CD1c-positive myeloid dendritic cell (primary cell): ENCODE measurements around the gene TSPAN11.
"Not testable (repeated sequence)": the region's sequence is repeated elsewhere in the genome, so short reads cannot be mapped to it uniquely, and the experiment has no call there.

Experiments used
- DNase-seq: peaks from one replicate; pipeline ENCODE4 v3.0.0-alpha.2; 2016; ENCODE audit errors: extremely low spot score

TSPAN11 gene

DNA sequence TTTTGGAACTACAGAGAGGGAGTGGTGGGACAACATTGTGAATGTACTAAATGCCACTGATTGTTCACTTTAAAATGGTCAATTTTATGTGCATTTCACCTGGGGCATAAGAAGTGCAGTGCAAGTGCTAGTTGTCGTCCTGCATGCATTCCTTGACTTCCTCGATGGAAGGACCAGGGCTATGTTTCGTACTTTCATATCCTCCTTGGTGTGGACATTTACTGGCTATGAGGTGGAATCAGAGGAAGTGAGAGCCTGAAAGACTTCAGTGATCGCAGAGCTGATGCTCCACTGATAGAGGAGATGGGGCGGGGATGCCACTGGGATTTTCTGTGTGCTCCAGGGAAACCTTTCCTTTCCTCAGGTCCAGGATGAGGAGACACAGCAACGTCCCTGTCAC, 93.0 kb downstream of the TSPAN11 start:
- DNase-seq, result peak; percentile 38

DNA sequence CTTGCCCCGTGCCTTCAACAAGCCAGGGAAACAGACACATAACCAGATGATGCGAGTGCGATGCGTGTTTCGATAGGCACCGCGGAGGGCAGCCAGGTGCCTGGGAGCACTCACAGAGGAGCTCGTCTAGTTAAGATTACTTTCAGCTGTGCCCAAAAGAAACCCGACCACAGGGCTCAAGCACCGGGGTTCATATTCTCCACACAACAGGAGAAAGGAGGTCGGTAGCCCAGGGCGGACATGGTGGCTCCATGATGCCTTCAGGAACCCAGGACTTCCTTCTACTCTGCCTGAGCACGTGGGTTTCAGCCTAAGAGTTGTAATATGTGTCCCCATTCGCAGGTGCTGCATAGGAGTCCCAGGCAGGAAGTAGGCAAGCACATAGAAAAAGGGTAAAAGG, 93.4 kb downstream of the TSPAN11 start:
- DNase-seq, result no peak

DNA sequence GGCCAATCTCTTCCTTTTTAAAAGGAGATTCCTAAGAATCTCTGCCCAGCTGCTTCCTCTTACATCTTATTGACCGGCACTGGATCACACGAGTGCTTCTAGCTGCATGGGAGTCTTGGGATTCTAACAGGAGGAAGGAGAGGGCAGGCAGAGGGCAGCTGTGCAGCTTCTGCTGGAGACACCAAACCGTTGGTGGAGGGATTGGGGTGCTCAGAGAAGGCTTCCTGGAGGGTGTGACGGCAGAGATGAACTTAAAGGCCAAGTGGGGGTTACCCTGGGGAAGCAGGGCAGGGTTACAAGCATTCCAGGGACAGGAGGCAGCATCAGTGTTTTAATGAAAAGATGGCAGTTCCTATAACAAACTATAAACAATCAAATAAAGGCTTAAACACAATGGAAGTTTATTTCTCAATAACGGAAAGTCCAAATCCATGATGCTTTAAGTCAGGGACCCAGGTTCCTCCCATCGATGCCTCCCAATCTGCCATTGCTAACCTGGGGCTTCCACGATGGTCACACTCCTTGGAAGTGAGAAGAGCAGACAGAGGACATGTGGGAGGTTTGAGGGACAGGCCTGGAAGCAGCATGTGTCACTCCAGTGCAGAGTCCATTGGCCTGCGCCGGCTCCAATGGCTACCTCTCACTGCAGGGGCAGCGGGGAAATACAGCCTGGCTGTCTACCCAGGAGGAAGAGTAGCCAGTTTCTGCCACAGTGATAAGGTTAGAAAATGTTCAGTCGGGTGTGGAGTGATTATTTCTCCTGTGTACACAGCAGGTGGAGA, 94.0 kb downstream of the TSPAN11 start:
- DNase-seq, result no peak

DNA sequence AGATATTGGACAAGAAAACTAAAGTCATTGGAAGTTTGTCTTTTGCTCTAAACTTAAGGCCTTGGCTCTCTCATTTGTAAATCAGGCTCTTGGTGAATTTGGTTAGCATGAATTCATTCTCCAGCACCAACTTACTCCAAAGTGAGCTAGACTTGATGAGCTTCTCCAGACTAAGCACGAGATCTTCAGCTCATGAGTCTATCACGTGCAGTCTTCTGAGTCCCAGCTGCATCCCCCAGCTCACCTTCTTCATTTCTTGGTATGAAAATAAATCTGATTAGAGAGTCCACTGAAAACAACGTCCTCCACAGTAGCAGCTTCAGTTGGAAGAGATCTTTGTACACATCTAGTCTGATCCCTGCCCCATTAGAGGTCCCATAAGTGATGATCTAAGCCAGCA, 94.6 kb downstream of the TSPAN11 start:
- no peak for DNase-seq

DNA sequence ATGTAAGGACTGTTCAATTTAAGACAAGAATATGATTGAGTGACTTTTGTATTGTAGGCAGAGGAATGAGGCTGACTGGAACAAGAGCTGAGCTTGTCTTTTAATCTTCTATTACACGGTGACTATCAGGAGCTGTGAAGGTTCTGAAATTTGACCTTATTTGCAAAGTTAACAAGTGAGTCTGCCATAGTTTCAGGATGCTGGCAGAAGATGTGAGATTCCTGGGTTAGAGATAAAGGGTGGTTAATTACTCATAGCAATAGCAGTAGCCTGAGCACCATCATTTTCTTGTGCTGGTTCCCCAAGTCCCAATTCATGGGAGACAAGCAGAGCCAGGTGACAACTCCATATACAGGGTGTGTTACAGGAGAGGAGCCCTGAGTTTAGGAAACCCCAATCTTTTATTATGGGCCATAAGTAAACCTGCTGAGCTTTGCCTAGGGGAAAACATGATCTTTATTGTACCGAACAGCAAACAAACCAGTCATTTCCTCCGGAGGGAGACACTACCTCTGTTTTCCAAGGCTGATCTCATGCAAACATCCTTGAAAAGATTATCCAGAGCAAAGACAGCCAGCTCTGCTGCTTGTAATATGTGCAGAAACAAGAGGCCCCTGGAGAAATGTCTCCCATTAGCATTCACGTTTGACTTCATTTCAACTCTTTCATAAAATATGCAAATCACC, 95.4 kb downstream of the TSPAN11 start:
- DNase-seq, result no peak

DNA sequence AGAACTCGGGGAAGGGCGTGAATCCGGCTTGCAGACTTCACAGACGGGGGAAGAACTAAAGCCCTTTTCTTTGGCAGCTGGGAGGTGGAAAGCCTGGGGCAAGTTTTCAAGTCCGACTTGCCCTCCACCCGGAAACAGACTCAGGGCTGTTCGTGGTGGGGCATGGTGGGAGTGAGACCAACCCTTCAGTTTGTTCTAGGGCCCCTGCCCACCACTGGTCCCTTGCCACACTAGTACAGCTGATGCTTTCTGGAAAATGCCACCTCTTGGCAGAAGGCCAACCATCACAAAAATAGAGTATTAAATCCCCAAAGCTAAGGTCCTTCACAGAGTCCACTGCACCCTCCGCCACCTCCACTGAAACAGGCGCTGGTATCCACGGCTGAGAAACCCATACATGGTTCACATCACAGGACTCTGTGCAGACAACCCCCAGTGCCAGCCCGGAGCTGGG, 96.8 kb downstream of the TSPAN11 start:
- DNase-seq, result no peak

DNA sequence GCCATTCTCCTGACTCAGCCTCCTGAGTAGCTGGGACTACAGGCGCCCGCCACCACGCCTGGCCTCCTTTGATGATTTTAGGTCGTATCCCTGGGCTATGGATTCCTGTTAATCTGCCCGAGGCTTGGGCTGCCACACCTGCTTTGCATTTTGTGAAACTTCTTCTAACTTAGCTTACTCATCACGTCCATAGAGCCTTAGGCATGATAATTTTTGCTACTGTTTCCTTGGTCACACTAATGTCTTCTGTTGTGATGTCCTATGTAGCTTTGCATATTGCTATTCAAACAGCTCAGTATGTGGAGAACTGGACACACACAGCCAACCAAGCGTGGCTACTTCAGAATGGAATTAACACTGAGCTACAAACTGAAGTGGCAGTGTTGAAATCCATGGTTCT, 99.7 kb downstream of the TSPAN11 start:
- DNase-seq, result no peak

DNA sequence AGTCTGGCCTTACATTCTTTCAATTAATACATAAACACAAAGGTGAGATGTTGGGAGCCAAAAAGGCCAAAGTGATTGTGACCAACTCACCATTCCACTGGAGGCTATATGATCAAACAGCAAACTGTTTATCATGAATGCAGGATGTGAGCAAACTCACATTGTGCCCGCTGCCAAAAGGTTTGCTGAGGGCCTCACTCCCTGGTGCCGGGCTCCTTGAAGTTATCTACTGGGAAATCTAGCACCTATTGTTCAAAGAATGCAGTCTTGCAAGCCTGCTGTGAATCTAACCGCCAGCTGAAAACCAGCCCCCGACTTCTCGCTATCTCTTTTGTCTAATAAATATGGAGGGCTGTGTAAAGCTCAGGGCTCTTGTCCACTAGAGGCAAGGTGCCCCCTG, 100.5 kb downstream of the TSPAN11 start:
- DNase-seq, result not testable (repeated sequence)

DNA sequence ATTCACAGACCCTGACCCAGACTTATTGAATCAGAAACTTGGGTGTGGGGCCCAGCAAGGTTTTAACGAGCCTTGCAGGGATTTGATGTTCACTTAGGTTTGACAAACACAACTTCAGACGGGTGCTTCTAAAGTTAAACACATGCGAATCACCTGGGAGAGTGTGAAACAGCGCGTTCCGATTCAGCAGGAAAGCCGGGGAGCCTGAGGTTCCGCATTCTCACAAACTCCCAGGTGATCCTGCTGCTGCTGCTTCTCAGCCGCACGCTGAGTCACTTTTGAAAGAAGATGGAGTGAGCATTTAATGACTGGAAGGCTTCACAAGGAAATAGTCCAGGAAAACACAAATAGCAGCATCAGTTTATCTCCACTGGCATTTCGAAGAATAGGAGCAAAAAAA, 102.9 kb downstream of the TSPAN11 start:
- no peak for DNase-seq

DNA sequence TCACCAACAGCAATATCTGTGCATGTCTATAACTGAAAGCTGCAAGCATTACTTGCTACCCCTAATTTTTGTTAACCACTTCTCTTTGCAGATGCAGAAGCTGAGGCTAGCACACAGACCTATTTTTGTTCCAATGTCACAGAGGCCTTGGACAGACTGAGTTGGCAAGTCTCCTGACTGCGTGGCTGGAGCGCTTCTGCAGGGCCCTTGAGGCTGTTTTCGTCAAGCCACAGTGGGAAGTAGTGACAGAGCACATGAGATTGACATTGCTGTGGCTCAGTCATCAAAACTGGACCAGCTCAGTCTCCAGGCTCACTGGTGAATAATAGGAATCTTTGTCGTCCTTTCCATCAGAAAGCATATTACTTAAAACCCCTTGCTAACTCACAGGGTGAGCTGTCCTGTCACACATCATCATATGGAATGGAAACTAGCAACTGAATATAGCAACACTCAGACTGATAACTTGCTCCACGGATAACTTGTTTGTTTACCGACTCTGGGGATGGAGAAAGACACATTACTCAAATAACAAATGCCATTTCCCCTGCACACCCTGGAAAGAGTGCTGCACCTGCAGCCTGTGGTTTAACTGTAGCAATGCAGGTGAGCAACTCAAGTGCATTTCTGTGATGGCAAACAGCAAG, 103.5 kb downstream of the TSPAN11 start:
- DNase-seq, result no peak

DNA sequence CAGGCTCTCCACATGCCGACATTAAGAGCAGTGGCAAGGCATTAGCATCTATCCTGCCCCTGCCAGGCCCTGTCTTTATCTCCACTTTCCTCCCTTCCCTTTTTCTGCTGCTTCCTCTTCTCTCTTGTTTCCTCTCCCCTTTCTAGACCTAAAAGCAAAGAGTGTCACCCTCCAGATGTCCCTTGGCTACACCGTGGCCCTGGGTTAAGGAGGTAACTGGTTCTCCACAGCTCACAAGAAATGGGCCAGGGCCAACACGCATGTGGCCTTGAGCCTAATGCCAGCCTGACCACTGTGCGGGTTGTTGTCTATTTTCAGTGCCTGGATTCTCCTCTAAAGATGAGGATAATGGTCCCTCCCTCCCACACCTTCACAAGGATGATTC, 105.4 kb downstream of the TSPAN11 start:
- DNase-seq, result no peak

DNA sequence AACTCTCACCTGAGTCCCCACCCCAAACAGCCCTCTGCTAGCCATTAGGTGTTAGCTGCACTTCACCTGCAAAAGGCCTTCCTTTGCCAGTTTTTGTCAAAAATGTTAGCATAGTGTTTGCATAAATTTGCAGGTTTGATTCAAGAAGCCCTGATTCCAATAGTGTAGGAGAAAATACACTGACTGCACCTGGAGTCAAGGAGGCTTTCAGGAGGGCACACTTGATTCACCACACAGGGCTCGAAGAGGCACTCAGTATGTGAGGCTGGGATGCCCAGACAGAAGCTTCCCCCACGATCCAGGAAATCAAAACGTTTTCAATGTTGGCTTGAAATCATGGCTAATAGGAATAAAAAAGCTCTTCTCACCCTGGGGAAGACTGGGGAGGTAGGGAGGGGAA, 106.6 kb downstream of the TSPAN11 start:
- no peak for DNase-seq

DNA sequence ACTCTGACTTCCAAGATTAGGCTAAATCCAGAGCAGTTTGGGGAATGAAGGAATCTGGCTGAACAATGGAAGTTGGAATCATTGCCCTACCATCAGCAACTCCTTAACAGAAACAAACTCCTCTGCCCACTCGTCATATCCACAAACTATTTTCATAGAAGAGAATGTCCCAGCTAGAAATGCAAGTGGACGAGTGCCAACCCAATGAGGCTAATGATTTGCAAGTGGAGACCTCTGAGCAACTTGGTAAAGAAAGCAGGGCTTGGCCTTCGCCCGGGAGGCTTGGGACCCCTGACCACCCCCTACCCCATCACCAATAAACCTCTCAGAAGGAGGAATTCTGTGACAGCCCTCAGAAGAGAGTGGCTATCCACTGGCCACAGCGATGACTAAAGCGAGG, 107.1 kb downstream of the TSPAN11 start:
- no peak for DNase-seq

DNA sequence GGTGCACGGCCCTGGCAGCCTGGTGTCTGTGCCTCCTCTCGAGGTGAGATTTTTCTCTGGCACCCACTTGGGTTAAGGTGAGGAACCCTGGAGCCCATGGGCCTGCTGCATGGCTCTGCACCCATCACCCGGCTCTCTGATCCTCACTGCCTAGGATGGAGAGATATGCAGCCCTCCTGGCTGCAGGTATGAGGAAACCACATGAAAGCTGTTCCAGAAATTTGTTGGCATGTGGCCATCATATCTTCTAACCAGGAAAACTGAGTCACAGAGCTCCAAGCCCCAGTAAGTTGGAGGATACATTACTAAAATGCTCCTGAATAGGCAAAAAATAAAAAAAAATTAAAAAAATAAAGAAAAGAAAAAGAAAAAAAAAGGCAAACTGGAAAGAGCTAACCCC, 107.8 kb downstream of the TSPAN11 start:
- DNase-seq, result no peak

DNA sequence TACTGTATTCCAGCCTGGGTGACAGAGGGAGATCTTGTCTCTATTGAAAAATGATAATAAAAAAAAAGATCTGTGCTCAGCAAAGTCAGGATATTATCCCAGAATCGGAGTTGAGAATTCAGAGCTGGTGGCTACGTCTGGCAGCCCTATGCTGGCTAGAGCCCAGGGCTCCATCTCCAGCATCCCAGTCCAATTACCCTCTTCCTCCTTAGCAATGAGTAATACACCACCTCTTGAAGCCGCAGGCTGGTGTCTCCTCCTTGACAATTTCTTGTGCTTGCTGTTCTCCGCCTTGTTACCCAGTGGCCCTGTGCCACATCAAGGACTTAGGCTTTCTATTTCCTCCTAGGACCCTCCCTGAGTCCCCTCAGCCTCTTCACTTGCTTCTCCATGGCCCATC, 108.7 kb downstream of the TSPAN11 start:
- no peak for DNase-seq

DNA sequence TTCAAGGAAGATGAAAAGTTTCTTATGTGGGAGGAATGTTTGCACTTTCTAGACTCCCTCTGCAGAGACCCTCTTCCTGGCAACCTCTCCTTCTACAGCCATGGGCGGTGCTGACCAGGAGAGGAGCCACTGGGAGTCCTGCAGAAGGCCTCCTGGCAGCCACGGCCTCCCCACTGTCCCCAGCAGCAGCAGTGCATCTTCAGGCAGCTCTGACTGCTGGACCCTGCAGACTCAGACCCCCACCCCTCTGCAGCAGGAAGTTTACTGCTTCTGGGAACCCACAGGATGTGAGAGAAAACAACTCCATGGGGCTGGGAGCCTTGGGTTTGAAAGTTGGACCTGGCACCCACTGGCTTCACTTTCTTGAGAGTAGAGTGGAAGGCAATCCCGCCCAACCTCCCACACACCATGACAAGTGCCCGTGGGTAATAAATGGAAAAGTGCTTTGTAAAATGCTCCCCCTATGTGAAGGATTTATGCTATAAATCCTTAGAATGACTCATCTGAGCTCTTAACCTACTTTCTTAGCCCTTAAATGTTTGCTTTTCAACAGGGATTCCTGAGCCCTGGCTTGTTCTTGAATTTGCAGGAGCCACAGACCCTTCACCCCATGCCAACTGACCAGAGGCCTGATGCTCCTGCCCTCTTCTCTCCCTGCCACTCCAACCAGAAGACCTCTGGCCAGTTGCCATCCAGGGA, 109.6 kb downstream of the TSPAN11 start:
- DNase-seq, result no peak

DNA sequence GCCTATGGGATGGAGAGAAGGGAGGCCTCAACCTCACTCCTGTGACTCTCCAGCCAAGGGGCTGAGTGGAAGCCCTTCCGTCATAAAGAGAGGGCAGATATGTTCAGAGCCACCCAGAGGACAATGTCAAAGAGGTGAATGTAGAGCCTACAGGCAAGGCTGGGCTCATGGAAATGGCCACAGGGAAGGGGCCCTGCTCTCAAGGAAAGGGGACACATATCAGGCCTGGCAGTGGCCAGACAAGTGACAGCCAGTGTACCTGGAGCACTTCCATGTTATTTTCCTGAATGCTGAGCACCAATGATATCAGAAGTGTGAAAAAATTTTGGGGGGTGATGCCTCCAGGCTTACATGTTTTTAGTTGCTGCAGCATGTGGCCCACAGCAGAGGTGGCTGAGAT, 110.5 kb downstream of the TSPAN11 start:
- no peak for DNase-seq

DNA sequence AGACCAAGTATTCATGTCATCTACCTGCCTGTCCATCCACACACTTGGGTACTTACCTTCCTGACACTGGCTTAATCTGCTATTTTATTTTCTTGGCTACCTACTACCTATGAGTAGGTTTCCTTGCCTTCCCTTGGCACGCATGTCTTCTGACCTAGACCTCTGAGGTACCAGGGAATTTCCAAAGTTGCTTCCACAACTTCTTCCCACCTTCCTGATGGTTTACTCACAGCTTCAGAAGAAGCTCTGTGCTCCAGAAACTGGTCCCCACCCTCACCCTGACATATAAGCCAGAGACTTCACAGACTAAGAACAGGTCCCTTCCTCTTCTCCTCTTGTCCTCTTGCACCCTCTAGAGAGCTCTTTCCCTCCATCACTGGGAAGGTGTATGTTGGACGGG, 111.4 kb downstream of the TSPAN11 start:
- DNase-seq, result no peak

DNA sequence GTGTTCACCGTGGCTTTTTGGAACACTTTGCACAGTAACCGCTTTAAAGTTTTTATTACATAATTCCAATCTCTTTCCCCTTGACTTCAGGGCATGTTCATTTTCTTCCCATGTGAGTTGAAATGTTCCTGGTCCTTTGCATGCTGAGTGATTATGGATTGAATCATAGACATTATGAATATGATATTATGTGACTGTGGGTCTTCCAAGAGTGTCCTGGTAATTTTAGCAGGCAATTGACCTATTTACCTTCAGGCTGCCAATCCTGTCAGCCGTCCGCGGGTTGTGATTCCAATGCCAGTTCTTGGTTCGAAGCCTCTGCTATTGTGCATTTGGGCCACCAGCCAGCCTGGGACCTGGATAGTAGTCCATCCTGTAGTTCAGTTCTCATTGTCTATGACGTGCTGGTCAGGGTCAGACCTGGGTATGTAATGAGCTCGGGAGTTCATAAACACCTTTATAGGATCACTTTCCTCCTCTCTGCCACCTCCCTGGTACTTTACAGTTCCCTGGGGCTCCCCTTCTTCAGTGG, 114.6 kb downstream of the TSPAN11 start:
- no peak for DNase-seq
